Large intestine (tissue), 3 donors: ENCODE measurements around the gene IL15. TPM values are rescaled to one million over a fixed set of nuclear protein-coding genes. Genes with fewer than 3 reads are reported as not detected.

Experiments used
- DNase-seq, 2 donors: peaks; one replicate each; pipeline versions ENCODE4 v3.0.0 to v3.0.0-alpha.2; 2013
- H3K27ac ChIP-seq: one replicate; pipeline ENCODE4 v1.5.1; 2013; ENCODE audit warnings: low read length
- H3K27me3 ChIP-seq: 2 replicates; pipeline ENCODE4 v1.6.1; 2013; ENCODE audit warnings: low read length; ENCODE audit not compliant: control insufficient read depth, insufficient read depth
- H3K36me3 ChIP-seq: 2 replicates; pipeline ENCODE4 v1.6.1; 2013; ENCODE audit warnings: low read length; ENCODE audit not compliant: control insufficient read depth, insufficient read depth
- H3K4me1 ChIP-seq: one replicate; pipeline ENCODE4 v1.6.1; 2013; ENCODE audit warnings: low read length; ENCODE audit not compliant: control insufficient read depth, insufficient read depth
- H3K4me3 ChIP-seq: one replicate; pipeline ENCODE4 v1.5.1; 2013; ENCODE audit warnings: low read length
- H3K9me3 ChIP-seq: one replicate; pipeline ENCODE4 v1.6.1; 2013; ENCODE audit warnings: mild to moderate bottlenecking, low read depth, low read length, moderate library complexity; ENCODE audit not compliant: control insufficient read depth
- WGBS: methylation state at CpG from one replicate; pipeline ENCODE4 v1.1.5; 2013; ENCODE audit warnings: low lambda C conversion rate; ENCODE audit not compliant: insufficient coverage; 5-methylcytosine and 5-hydroxymethylcytosine counted together
- polyA plus RNA-seq: library from polyadenylated mRNA; unstranded; fragments of 120-200 nt; gene quantifications from one replicate; pipeline ENCODE4 v1.2.1, GENCODE V29; 2013

Gene IL15
- polyA plus RNA-seq, 1 donor, result 6.2 TPM

DNA sequence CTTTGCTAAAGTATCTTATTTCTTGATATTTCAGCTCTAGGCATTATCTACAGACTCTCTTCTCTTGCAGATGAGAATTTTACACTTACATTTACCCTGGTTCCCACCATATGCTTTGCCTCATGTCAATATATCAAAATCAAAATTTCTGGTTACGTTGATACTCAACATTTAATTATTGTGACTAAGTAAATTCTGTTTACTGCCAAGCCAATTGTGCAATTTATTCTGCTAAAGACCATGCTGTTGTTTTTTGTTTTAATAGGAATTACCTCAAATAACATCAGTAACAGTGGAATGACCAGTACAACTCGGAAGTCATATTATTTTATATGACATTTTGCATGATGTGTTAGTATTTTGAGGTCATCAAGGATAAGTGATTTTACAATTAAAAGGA, 125.5 kb downstream of the IL15 start:
- no peak for DNase-seq
- Histone ChIP-seq H3K4me3 (no peak overlapping the region), H3K9me3 (no peaks in the 10 kb centered on the region), H3K27me3 (no peaks in the 10 kb centered on the region), H3K36me3 (no peaks in the 10 kb centered on the region), H3K4me1 (no peaks in the 10 kb centered on the region), H3K27ac (no peak overlapping the region)
- 100% methylated on average over 1 of the region's 2 CpGs for WGBS

DNA sequence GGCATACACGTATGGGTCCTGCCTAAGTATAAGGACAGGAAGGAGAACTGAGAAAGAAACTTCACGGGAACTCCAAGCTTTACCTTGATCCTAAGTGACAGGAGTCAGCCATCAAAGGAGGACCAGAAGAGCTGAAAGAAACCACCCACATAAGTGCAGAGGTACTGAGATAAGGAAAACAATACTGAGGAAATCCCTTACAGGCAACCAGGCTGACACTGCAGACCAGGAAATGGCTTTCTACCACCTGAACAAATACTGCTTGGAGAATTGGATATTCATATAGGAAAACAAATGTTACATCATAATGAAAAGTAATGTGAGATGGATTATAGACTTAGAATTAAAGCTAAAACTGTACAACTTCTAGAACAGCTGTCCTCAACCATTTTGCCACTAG, 127.0 kb downstream of the IL15 start:
- Histone ChIP-seq H3K27me3 (no peaks in the 10 kb centered on the region), H3K27ac (no peak overlapping the region), H3K9me3 (no peaks in the 10 kb centered on the region), H3K36me3 (no peaks in the 10 kb centered on the region), H3K4me1 (no peaks in the 10 kb centered on the region), H3K4me3 (no peak overlapping the region)
- 60% methylated on average over 1 of the region's 2 CpGs for WGBS
- no peak for DNase-seq

DNA sequence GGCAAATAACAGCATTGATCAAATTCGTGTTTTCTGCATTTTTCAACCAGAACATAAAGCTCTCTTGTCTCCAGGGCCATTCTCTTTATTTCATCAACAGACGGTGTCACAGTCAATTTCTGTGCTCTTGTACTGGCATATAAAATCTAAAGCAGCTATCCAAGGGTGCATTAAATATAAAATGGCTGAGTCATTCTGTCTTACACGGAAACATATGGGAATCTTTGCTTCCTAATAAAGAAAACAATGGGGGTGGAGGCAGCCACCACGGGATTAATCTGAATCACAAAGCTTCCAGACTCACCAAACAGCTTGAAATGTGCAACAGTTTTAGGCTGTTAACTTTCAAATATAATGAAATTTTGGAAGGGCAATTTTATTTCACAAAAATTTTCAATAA, 132.6 kb downstream of the IL15 start:
- no peaks in the 10 kb centered on the region for H3K36me3 ChIP-seq
- 85% methylated on average over 3 of the region's 4 CpGs for WGBS
- H3K27ac ChIP-seq, result no peak overlapping the region
- H3K9me3 ChIP-seq, result no peaks in the 10 kb centered on the region
- H3K27me3 ChIP-seq, result no peaks in the 10 kb centered on the region
- no peak overlapping the region for H3K4me3 ChIP-seq
- H3K4me1 ChIP-seq, result no peaks in the 10 kb centered on the region
- DNase-seq, result no peak

DNA sequence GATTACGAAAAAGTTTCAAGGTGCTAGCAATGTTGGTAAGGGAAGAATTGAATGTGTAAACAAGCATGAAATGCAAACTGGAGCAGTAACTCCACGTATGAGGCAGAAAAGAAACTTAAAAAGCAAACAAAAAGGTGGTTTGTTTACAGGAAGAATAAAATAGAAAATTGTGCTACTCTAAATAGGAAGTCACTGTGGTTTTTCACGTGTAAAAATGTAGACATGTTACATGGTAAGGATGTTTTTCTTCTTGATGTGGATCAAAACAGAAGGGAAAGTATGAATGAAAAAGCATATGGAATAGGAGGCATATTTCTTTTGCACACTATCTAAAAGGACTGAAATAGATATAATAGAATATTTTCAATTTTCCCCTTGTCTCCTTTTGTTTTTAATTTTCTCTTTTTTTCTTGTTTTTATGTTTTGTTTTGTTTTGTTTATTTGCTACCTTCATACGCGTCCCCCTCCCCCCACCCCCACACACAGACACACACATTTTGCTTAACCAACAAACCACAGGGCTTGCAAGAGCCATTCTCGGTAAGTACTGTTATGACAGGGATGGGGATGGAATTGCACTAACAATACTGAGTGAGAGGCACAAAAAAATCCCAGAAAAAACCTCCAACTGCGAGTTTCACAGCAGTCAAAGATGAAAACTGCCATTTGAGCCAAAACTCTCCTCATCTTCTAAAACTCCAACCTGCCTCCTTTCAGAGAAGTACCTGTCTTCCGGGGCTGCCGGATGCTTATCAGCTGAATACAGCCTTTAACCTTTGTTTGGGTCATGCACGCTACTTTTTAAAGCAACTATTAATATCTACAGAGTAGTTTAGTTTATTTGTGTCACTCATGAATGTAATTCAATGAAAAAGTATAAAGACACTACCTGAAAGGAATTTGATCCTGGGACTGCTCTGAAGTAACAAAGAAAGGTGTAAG, 135.8 kb downstream of the IL15 start:
- Histone ChIP-seq H3K4me3 (no peak overlapping the region), H3K36me3 (no peaks in the 10 kb centered on the region), H3K27me3 (no peaks in the 10 kb centered on the region), H3K27ac (no peak overlapping the region), H3K9me3 (no peaks in the 10 kb centered on the region), H3K4me1 (no peaks in the 10 kb centered on the region)
- WGBS, result 48% methylated on average over 5 of the region's 10 CpGs
- DNase-seq, result no peak

DNA sequence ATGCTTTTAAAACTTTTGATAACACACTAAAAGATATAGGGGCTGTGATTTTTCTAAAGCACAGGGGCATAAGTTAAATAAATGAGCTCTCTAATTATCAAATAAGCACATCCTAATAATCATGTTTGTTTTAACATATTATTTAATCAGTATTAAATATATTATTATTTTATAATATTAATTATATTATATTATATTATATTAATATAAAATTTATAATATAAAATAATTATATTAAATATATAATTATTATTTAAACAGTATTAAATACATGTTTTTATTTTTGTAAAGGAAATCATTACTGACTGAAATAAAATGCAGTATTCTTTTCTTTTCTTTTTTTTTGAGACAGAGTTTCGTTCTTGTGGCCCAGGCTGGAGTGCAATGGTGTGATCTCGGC, 136.5 kb downstream of the IL15 start:
- Histone ChIP-seq H3K27ac (no peak overlapping the region), H3K4me3 (no peak overlapping the region), H3K9me3 (no peaks in the 10 kb centered on the region), H3K36me3 (no peaks in the 10 kb centered on the region), H3K27me3 (no peaks in the 10 kb centered on the region), H3K4me1 (no peaks in the 10 kb centered on the region)
- DNase-seq, result no peak
- 60% methylated on average over 1 of the region's 2 CpGs for WGBS

DNA sequence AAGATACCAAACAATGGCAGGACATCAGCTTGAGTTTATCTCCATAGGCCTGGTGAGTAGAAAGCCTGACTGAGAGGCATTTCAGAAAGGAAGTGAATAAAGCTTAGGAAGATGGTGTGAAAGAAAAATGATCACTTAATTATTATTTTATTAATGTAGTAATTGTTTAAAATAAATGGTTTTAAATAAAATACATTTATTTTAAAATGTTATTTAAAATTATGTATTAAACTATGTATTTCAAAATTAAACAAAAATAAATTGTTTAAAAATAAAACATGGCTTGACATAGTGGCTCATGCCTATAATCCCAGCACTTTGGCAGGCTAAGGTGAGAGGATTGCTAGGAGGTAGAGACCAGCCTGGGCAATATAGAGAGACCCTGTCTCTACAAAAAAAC, 145.8 kb downstream of the IL15 start:
- Histone ChIP-seq H3K4me1 (no peaks in the 10 kb centered on the region), H3K27ac (no peak overlapping the region), H3K4me3 (no peak overlapping the region), H3K36me3 (no peaks in the 10 kb centered on the region), H3K27me3 (no peaks in the 10 kb centered on the region), H3K9me3 (peaks cover 2% of the 10 kb centered on the region)
- DNase-seq, result no peak
